Panc1 (cell line): Measurements from ENCODE around the gene MYL3. TPM values are rescaled to one million over a fixed set of nuclear protein-coding genes. Genes with fewer than 3 reads are reported as not detected.

ENCODE experiments used
- ATAC-seq: fragments of 200-7000 bp; cut with Tn5 transposase; 2 replicates; pipeline ENCODE4 v1.9.1; 2020; ENCODE audit warnings: mild to moderate bottlenecking, moderate library complexity
- BruUV-seq: library from RNA; stranded (reverse); fragments of 400-500 nt; replicated peaks from 2 replicates; lab custom pipeline; 2021; lab: Mats Ljungman, UMichigan
- CTCF ChIA-PET: fragments of 300-600 bp; sonication (Branson Sonifier 250); formaldehyde crosslinking; loops from one replicate; lab custom pipeline; 2022; ENCODE audit warnings: antibody characterized with exemption; lab: Charles Lee
- POLR2A ChIA-PET: fragments of 300-600 bp; sonication (Branson Sonifier 250); formaldehyde crosslinking; loops from one replicate; lab custom pipeline; 2022; ENCODE audit warnings: antibody characterized with exemption; lab: Charles Lee
- DNase-seq: peaks from one replicate; pipeline ENCODE4 v3.0.0-alpha.2; 2010; ENCODE audit warnings: low read depth, low spot score
- H3K27ac ChIP-seq: 2 replicates; pipeline ENCODE4 v1.5.1; 2011; ENCODE audit warnings: mild to moderate bottlenecking, low read length, inconsistent platforms
- H3K27me3 ChIP-seq: fragments of 200-500 bp; sonication (Bioruptor generic); 2 replicates; pipeline ENCODE4 v1.6.0; 2014; ENCODE audit warnings: low read length, inconsistent platforms; ENCODE audit not compliant: control insufficient read depth, insufficient read depth
- H3K36me3 ChIP-seq: fragments of 200-500 bp; sonication (Bioruptor generic); 2 replicates; pipeline ENCODE4 v1.5.1; 2014; ENCODE audit warnings: inconsistent platforms, mild to moderate bottlenecking, low read length, moderate library complexity; ENCODE audit not compliant: control insufficient read depth, insufficient read depth
- H3K4me1 ChIP-seq: 2 replicates; pipeline ENCODE4 v1.5.1; 2011; ENCODE audit warnings: inconsistent platforms, mild to moderate bottlenecking, low read length, moderate library complexity; ENCODE audit not compliant: control insufficient read depth, insufficient read depth
- H3K4me3 ChIP-seq, 2 experiments: 2 replicates each; pipeline ENCODE4 v1.5.1; 2011 to 2012; ENCODE audit warnings: low read depth in 2 of 2, low read length in 2 of 2, mild to moderate bottlenecking in 2 of 2, inconsistent platforms in 1 of 2, moderate library complexity in 1 of 2
- H3K9me3 ChIP-seq: fragments of 200-500 bp; sonication (Bioruptor generic); 2 replicates; pipeline ENCODE4 v1.5.1; 2014; ENCODE audit warnings: low read depth, mild to moderate bottlenecking, inconsistent platforms, low read length, moderate library complexity; ENCODE audit not compliant: control insufficient read depth, insufficient read depth
- POLR2AphosphoS5 ChIP-seq: IDR thresholded peaks from 2 replicates; pipeline ENCODE4 v1.6.1; 2012; ENCODE audit warnings: mild to moderate bottlenecking, low read depth, low read length, moderate library complexity
- SIN3A ChIP-seq: IDR thresholded peaks from 2 replicates; pipeline ENCODE4 v1.6.1; 2012; ENCODE audit warnings: low read depth, mild to moderate bottlenecking, low read length, moderate library complexity, borderline replicate concordance; ENCODE audit not compliant: insufficient read depth
- TCF7L2 ChIP-seq: IDR thresholded peaks from 2 replicates; pipeline ENCODE4 v1.6.1; 2011; ENCODE audit warnings: mild to moderate bottlenecking, low read depth, low read length, inconsistent platforms
- in situ Hi-C: cut with HindIII; loops from 2 replicates; pipeline ENCODE4 v1.10.0; 2016; ENCODE audit warnings: low sequenced_read_pairs, low pct_unique_long_range_greater_than_20kb
- intact Hi-C: fragments of 100-400 bp; cut with micrococcal nuclease; formaldehyde crosslinking; loops from one replicate; pipeline ENCODE4 v1.10.0; 2022; ENCODE audit not compliant: unreplicated experiment
- total RNA-seq: library from RNA; stranded (reverse); gene quantifications from one replicate; pipeline ENCODE4 v1.2.1, GENCODE V29; 2021; ENCODE audit not compliant: unreplicated experiment
- TF ChIP-seq, protein P1 (sequence below), 2 experiments: IDR thresholded peaks; 2 replicates each; pipeline ENCODE4 v1.6.1; 2011 to 2012; ENCODE audit warnings: low read depth in 2 of 2, control low read depth in 1 of 2, low read length in 1 of 2, mild to moderate bottlenecking in 1 of 2, moderate library complexity in 1 of 2; ENCODE audit not compliant: insufficient read depth in 1 of 2
- TF ChIP-seq, protein P2 (sequence below): fragments of 450-650 bp; IDR thresholded peaks from 2 replicates; pipeline ENCODE4 v1.5.1; 2017; ENCODE audit warnings: mild to moderate bottlenecking

The MYL3 gene
- total RNA-seq, 1 experiment from 2014 or later, result not detected

- peak; percentile 66 for ATAC-seq
- ChIA-PET CTCF (interaction anchor here (0.7 kb wide), 2 partner anchors 14 to 124 kb away, joined by 4 to 11 read pairs; no protein-coding TSS in a partner anchor), POLR2A (no interaction called here)
- H3K4me3 ChIP-seq, result peak overlapping the region; percentile 33 to 47
- no TSS peak for BruUV-seq
- in situ Hi-C loops (no loop called here), intact Hi-C loops (no loop called here)
- H3K9me3 ChIP-seq, result no peaks in the 10 kb centered on the region
- H3K27me3 ChIP-seq, result no peaks in the 10 kb centered on the region
- TF ChIP-seq TCF7L2 (no peak), SIN3A (no peak), POLR2AphosphoS5 (no peak)
- TF ChIP-seq, protein P1, sequence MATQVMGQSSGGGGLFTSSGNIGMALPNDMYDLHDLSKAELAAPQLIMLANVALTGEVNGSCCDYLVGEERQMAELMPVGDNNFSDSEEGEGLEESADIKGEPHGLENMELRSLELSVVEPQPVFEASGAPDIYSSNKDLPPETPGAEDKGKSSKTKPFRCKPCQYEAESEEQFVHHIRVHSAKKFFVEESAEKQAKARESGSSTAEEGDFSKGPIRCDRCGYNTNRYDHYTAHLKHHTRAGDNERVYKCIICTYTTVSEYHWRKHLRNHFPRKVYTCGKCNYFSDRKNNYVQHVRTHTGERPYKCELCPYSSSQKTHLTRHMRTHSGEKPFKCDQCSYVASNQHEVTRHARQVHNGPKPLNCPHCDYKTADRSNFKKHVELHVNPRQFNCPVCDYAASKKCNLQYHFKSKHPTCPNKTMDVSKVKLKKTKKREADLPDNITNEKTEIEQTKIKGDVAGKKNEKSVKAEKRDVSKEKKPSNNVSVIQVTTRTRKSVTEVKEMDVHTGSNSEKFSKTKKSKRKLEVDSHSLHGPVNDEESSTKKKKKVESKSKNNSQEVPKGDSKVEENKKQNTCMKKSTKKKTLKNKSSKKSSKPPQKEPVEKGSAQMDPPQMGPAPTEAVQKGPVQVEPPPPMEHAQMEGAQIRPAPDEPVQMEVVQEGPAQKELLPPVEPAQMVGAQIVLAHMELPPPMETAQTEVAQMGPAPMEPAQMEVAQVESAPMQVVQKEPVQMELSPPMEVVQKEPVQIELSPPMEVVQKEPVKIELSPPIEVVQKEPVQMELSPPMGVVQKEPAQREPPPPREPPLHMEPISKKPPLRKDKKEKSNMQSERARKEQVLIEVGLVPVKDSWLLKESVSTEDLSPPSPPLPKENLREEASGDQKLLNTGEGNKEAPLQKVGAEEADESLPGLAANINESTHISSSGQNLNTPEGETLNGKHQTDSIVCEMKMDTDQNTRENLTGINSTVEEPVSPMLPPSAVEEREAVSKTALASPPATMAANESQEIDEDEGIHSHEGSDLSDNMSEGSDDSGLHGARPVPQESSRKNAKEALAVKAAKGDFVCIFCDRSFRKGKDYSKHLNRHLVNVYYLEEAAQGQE (IDR thresholded peaks at IDR 0.05; ENCODE audit: insufficient read depth in 1 of 2, low read depth in 2 of 2, low read length in 1 of 2), result no peak
- TF ChIP-seq, protein P2, sequence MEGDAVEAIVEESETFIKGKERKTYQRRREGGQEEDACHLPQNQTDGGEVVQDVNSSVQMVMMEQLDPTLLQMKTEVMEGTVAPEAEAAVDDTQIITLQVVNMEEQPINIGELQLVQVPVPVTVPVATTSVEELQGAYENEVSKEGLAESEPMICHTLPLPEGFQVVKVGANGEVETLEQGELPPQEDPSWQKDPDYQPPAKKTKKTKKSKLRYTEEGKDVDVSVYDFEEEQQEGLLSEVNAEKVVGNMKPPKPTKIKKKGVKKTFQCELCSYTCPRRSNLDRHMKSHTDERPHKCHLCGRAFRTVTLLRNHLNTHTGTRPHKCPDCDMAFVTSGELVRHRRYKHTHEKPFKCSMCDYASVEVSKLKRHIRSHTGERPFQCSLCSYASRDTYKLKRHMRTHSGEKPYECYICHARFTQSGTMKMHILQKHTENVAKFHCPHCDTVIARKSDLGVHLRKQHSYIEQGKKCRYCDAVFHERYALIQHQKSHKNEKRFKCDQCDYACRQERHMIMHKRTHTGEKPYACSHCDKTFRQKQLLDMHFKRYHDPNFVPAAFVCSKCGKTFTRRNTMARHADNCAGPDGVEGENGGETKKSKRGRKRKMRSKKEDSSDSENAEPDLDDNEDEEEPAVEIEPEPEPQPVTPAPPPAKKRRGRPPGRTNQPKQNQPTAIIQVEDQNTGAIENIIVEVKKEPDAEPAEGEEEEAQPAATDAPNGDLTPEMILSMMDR, result no peak
- DNase-seq, result no peak
- no peaks in the 10 kb centered on the region for H3K36me3 ChIP-seq
- H3K27ac ChIP-seq, result no peak overlapping the region
- H3K4me1 ChIP-seq, result no peaks in the 10 kb centered on the region
Observed at GRCh38 chr3:46882377-46883053, 19.3 kb upstream of the MYL3 start.

DNA sequence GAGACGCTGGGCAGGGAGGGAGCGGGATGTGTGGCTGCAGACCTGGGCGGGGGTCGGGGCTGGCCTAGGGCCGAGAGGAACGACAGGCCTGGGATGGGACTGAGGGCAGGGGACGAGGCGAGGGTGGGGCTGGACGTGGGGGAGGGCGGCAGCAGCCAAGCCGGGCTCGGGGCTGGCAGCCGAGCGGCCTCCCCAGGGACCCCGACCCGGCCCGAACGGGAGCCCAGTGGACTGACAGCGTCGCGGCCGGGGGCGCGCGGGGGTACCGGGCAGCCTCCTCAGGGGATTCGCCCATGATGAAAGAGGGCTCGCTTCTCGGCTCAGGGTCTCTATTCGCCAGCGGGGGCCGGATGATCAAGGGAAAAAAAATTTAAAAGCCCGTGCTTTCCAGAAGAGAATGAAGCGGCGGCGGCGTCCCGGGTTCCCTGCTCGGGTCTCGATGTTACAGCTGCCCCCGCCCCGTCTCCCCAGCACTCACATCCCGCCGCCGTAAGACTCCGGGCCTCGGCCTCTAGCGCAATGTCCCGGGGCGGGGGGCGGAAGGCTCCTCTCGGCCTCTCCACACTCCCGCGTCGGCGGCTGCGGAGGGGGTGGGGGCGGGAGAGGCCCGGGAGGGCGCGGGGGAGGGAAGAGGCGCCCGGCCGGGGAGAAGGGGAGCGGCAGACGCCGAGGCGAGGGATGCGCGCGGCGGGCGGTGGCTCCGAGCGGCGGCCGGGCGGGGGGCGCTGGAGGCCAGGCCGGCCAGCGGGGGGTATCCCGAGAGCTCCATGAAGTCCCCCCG, 18.5 kb upstream of the MYL3 start:
- peak overlapping the region; percentile 33 to 47; a peak in 3 of 4 replicates for H3K4me3 ChIP-seq
- no peaks in the 10 kb centered on the region for H3K9me3 ChIP-seq
- in situ Hi-C loops (no loop called here), intact Hi-C loops (no loop called here)
- no peak overlapping the region for H3K27ac ChIP-seq
- BruUV-seq, result no TSS peak
- ATAC-seq (peak; percentile 44), DNase-seq (no peak)
- no peaks in the 10 kb centered on the region for H3K36me3 ChIP-seq
- POLR2A ChIA-PET, result no interaction called here
- CTCF ChIA-PET, result no interaction called here
- no peaks in the 10 kb centered on the region for H3K4me1 ChIP-seq
- H3K27me3 ChIP-seq, result no peaks in the 10 kb centered on the region
- TF ChIP-seq, protein P1 (IDR thresholded peaks at IDR 0.05; ENCODE audit: insufficient read depth in 1 of 2, low read depth in 2 of 2, low read length in 1 of 2), result no peak
- TF ChIP-seq TCF7L2 (no peak), SIN3A (no peak), POLR2AphosphoS5 (no peak)
- TF ChIP-seq, protein P2, result no peak
